HepG2 (cell line): ENCODE results near the gene TEAD1. TPM values are rescaled to one million over a fixed set of nuclear protein-coding genes. Genes with fewer than 3 reads are reported as not detected.

Experiments
- DMAP1 ChIP-seq: IDR thresholded peaks from 2 replicates; pipeline ENCODE4 v1.6.1; 2016
- ETV5 ChIP-seq: IDR thresholded peaks from 2 replicates; pipeline ENCODE4 v1.6.1; 2018; ENCODE audit warnings: missing biosample characterization, missing genetic modification reagents, inconsistent platforms, borderline replicate concordance
- HES4 ChIP-seq: sonication (generic); formaldehyde crosslinking; IDR thresholded peaks from 2 replicates; pipeline ENCODE4 v1.9.0; 2021; ENCODE audit warnings: mild to moderate bottlenecking, missing genetic modification reagents, borderline replicate concordance
- MAFF ChIP-seq: IDR thresholded peaks from 2 replicates; pipeline ENCODE4 v1.6.1; 2011; ENCODE audit warnings: low read depth, low read length, improper control_type of control experiment
- MIER2 ChIP-seq: IDR thresholded peaks from 2 replicates; pipeline ENCODE4 v1.6.1; 2016; ENCODE audit warnings: missing biosample characterization, missing genetic modification reagents
- MXD4 ChIP-seq: IDR thresholded peaks from 2 replicates; pipeline ENCODE4 v1.6.1; 2016; ENCODE audit warnings: mild to moderate bottlenecking, missing biosample characterization, missing genetic modification reagents
- PAWR ChIP-seq: sonication (generic); formaldehyde crosslinking; IDR thresholded peaks from 2 replicates; pipeline ENCODE4 v1.4.0; 2020; ENCODE audit warnings: missing genetic modification reagents, mild to moderate bottlenecking, borderline replicate concordance
- POGZ ChIP-seq: sonication (generic); formaldehyde crosslinking; IDR thresholded peaks from 2 replicates; pipeline ENCODE4 v1.4.0; 2020; ENCODE audit warnings: mild to moderate bottlenecking, missing genetic modification reagents
- RAD21 ChIP-seq: fragments of 450-650 bp; formaldehyde crosslinking; IDR thresholded peaks from 2 replicates; pipeline ENCODE4 v1.5.0; 2020; ENCODE audit warnings: mild to moderate bottlenecking
- RARG ChIP-seq: sonication (generic); formaldehyde crosslinking; IDR thresholded peaks from 2 replicates; pipeline ENCODE4 v1.4.0; 2020; ENCODE audit warnings: low read depth, mild to moderate bottlenecking, missing genetic modification reagents
- REXO4 ChIP-seq: sonication (generic); formaldehyde crosslinking; IDR thresholded peaks from 2 replicates; pipeline ENCODE4 v1.8.0; 2022; ENCODE audit warnings: missing genetic modification reagents, mild to moderate bottlenecking, borderline replicate concordance
- ZBTB42 ChIP-seq: sonication (generic); formaldehyde crosslinking; IDR thresholded peaks from 2 replicates; pipeline ENCODE4 v1.5.0; 2020; ENCODE audit warnings: mild to moderate bottlenecking, missing genetic modification reagents
- ZFP90 ChIP-seq: sonication (generic); formaldehyde crosslinking; IDR thresholded peaks from 2 replicates; pipeline ENCODE4 v1.8.0; 2022; ENCODE audit warnings: missing genetic modification reagents, mild to moderate bottlenecking, inconsistent platforms, borderline replicate concordance
- ZNF484 ChIP-seq: sonication (generic); formaldehyde crosslinking; IDR thresholded peaks from 2 replicates; pipeline ENCODE4 v1.5.1; 2020; ENCODE audit warnings: mild to moderate bottlenecking, low read depth, missing genetic modification reagents, borderline replicate concordance
- ZNF713 ChIP-seq: sonication (generic); formaldehyde crosslinking; IDR thresholded peaks from 2 replicates; pipeline ENCODE4 v1.4.0; 2020; ENCODE audit warnings: mild to moderate bottlenecking, missing genetic modification reagents
- ZNF724P ChIP-seq: sonication (generic); formaldehyde crosslinking; IDR thresholded peaks from 2 replicates; pipeline ENCODE4 v1.8.0; 2022; ENCODE audit warnings: missing genetic modification reagents, borderline replicate concordance
- polyA plus RNA-seq, 8 experiments: library from polyadenylated mRNA; depleted of rRNA in 3 of 8; stranded (reverse) in 7 of 8; unstranded in 1 of 8; fragments of >200 nt; fragmentation: Illumina TruSeq in 4 of 8; extraction: Trizol in 4 of 8; gene quantifications; 2 replicates each; pipeline versions ENCODE4 v1.2.1 to v1.2.3, GENCODE V29; 2011 to 2016; ENCODE audit warnings: low read depth in 4 of 8, missing spikeins in 1 of 8, mixed read lengths in 1 of 8; ENCODE audit not compliant: insufficient read depth in 1 of 8
- total RNA-seq, 5 experiments: library from RNA; depleted of rRNA; stranded (reverse); fragments of >200 nt; fragmentation: Illumina TruSeq; extraction: Trizol; gene quantifications; 2 replicates each; pipeline ENCODE4 v1.2.3, GENCODE V29; 2016; ENCODE audit warnings: low read depth in 1 of 5
- TF ChIP-seq, protein P1 (sequence below): sonication (generic); formaldehyde crosslinking; IDR thresholded peaks from 2 replicates; pipeline ENCODE4 v1.5.0; 2020; ENCODE audit warnings: mild to moderate bottlenecking, missing genetic modification reagents
- TF ChIP-seq, protein P2 (sequence below): sonication (generic); formaldehyde crosslinking; IDR thresholded peaks from 2 replicates; pipeline ENCODE4 v1.4.0; 2020; ENCODE audit warnings: missing genetic modification reagents
- TF ChIP-seq, protein P3 (sequence below): IDR thresholded peaks from 2 replicates; pipeline ENCODE4 v1.6.1; 2016; ENCODE audit warnings: low read depth, missing genetic modification reagents, missing compliant biosample characterization
- TF ChIP-seq, protein P4 (sequence below): sonication (generic); IDR thresholded peaks from 2 replicates; pipeline ENCODE4 v1.6.1; 2016; ENCODE audit warnings: low read depth, borderline replicate concordance

Gene TEAD1
- total and polyA plus RNA-seq, 2 of the 13 experiments (the other 11 are each of a cell fraction or from before 2014, with no cell fraction given), result 20.1 to 30.5 TPM

DNA sequence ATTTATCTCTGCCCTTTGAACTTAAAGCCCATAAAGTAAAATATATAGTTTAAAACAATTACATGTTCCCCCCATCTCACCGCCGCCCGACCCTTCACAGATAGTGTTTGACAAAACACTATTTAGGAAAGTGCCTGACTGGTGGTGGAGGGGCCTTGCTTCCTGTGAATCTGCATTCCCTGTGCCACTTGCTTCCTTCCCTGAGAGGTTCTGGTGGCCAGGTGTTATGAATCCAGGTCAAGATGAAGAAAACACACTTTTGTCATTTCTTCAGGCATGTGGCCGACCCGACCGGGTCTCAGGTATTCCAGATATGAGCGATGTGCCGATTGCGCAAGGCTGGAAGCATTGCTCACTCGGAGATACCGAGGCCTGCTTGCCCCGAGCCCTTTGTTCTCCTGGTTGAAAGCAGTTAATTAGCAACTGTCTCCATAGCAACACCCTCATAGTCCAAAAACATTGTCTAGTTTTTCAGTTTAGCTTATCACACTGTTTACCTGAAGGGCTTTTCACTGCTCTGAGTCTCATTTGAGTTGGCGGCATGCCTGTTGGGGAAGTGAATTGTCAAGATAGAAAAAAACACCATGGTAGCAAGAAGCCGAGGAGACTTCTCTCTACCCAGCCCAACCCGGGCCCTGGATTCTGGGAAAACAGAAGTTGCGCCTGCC, 128.3 kb downstream of the TEAD1 start (continued):
- TF ChIP-seq, protein P1, sequence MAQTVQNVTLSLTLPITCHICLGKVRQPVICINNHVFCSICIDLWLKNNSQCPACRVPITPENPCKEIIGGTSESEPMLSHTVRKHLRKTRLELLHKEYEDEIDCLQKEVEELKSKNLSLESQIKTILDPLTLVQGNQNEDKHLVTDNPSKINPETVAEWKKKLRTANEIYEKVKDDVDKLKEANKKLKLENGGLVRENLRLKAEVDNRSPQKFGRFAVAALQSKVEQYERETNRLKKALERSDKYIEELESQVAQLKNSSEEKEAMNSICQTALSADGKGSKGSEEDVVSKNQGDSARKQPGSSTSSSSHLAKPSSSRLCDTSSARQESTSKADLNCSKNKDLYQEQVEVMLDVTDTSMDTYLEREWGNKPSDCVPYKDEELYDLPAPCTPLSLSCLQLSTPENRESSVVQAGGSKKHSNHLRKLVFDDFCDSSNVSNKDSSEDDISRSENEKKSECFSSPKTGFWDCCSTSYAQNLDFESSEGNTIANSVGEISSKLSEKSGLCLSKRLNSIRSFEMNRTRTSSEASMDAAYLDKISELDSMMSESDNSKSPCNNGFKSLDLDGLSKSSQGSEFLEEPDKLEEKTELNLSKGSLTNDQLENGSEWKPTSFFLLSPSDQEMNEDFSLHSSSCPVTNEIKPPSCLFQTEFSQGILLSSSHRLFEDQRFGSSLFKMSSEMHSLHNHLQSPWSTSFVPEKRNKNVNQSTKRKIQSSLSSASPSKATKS (CRISPR knock-in tag), result no peak
- TF ChIP-seq ZBTB42 (CRISPR knock-in tag) (no peak), RAD21 (CRISPR knock-in tag) (peak; percentile 13; the same call in 1 of the 2 replicates), PAWR (CRISPR knock-in tag) (no peak), MXD4 (CRISPR knock-in tag) (peak; percentile 72), ZNF484 (CRISPR knock-in tag) (no peak), ZFP90 (CRISPR knock-in tag) (0 out of 2 replicates have a peak, but pooled peaks have one; percentile 42), MAFF (no peak), REXO4 (CRISPR knock-in tag) (no peak), ZNF724P (no peak), ETV5 (CRISPR knock-in tag) (peak; percentile 76; the same call in 1 of the 2 replicates), HES4 (no peak), DMAP1 (CRISPR knock-in tag) (peak; percentile 70), RARG (CRISPR knock-in tag) (no peak), ZNF713 (CRISPR knock-in tag) (no peak), POGZ (CRISPR knock-in tag) (peak; percentile 86), MIER2 (0 out of 2 replicates have a peak, but pooled peaks have one; percentile 26)
- TF ChIP-seq, protein P2, sequence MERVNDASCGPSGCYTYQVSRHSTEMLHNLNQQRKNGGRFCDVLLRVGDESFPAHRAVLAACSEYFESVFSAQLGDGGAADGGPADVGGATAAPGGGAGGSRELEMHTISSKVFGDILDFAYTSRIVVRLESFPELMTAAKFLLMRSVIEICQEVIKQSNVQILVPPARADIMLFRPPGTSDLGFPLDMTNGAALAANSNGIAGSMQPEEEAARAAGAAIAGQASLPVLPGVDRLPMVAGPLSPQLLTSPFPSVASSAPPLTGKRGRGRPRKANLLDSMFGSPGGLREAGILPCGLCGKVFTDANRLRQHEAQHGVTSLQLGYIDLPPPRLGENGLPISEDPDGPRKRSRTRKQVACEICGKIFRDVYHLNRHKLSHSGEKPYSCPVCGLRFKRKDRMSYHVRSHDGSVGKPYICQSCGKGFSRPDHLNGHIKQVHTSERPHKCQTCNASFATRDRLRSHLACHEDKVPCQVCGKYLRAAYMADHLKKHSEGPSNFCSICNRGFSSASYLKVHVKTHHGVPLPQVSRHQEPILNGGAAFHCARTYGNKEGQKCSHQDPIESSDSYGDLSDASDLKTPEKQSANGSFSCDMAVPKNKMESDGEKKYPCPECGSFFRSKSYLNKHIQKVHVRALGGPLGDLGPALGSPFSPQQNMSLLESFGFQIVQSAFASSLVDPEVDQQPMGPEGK (CRISPR knock-in tag), result peak; percentile 68
- TF ChIP-seq, protein P3, sequence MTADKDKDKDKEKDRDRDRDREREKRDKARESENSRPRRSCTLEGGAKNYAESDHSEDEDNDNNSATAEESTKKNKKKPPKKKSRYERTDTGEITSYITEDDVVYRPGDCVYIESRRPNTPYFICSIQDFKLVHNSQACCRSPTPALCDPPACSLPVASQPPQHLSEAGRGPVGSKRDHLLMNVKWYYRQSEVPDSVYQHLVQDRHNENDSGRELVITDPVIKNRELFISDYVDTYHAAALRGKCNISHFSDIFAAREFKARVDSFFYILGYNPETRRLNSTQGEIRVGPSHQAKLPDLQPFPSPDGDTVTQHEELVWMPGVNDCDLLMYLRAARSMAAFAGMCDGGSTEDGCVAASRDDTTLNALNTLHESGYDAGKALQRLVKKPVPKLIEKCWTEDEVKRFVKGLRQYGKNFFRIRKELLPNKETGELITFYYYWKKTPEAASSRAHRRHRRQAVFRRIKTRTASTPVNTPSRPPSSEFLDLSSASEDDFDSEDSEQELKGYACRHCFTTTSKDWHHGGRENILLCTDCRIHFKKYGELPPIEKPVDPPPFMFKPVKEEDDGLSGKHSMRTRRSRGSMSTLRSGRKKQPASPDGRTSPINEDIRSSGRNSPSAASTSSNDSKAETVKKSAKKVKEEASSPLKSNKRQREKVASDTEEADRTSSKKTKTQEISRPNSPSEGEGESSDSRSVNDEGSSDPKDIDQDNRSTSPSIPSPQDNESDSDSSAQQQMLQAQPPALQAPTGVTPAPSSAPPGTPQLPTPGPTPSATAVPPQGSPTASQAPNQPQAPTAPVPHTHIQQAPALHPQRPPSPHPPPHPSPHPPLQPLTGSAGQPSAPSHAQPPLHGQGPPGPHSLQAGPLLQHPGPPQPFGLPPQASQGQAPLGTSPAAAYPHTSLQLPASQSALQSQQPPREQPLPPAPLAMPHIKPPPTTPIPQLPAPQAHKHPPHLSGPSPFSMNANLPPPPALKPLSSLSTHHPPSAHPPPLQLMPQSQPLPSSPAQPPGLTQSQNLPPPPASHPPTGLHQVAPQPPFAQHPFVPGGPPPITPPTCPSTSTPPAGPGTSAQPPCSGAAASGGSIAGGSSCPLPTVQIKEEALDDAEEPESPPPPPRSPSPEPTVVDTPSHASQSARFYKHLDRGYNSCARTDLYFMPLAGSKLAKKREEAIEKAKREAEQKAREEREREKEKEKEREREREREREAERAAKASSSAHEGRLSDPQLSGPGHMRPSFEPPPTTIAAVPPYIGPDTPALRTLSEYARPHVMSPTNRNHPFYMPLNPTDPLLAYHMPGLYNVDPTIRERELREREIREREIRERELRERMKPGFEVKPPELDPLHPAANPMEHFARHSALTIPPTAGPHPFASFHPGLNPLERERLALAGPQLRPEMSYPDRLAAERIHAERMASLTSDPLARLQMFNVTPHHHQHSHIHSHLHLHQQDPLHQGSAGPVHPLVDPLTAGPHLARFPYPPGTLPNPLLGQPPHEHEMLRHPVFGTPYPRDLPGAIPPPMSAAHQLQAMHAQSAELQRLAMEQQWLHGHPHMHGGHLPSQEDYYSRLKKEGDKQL (CRISPR knock-in tag), result peak; percentile 78
- TF ChIP-seq, protein P4, sequence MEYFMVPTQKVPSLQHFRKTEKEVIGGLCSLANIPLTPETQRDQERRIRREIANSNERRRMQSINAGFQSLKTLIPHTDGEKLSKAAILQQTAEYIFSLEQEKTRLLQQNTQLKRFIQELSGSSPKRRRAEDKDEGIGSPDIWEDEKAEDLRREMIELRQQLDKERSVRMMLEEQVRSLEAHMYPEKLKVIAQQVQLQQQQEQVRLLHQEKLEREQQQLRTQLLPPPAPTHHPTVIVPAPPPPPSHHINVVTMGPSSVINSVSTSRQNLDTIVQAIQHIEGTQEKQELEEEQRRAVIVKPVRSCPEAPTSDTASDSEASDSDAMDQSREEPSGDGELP, result peak; percentile 75; the same call in 1 of the 2 replicates
